ENCODE results near the gene ADD2. TPM values are rescaled to one million over a fixed set of nuclear protein-coding genes. Genes with fewer than 3 reads are reported as not detected.
A peak's percentile ranks its signal among the peaks of the same experiment; 100 is the strongest.

Gene ADD2
- total RNA-seq, 2 donors from 2014 or later: 3.0 to 5.2 TPM

DNA sequence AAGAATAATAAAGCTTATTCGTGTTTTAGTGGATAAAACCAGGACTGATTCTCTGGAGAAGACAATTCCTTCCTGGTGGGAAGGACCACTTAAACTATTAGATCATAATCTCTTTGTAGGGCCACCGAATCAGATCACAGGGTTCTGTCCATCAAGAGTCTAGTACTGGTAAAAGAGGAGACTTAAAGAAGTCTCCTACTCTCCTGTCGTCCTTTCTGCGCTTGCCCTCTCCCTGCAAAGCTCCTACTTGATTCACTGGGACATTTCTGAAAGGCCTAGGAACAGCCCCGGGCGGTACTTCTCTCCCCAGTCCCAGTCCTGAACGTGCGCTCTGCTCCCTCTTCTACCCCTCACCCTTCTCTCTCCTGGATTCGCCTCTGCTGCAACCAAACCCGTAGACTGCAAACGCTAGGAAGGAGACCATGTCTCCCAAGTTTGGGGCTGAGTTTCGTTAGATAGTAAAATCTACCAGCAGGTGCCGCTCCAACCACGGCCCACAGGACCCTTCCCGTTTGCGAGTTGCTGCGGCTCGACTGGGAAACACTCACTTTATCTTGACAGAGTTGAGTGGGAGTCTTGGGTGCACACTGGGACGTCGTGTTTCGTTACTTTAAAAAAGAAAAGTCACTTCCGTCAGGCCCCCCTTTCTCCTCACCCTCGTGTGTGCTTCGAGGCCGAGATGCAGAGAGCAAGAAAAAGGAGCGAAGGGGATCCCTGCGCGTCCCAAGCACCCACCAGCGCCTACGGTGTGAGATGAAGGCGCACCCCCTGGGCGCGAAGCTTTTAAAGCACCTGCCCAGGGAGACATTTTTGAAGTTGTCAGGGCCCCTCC, 21.5 kb upstream of the ADD2 start:
- intact Hi-C loops (cut with DNase I): no loop called here
- peak; percentile 91 for DNase-seq (ENCODE audit: low spot score)

DNA sequence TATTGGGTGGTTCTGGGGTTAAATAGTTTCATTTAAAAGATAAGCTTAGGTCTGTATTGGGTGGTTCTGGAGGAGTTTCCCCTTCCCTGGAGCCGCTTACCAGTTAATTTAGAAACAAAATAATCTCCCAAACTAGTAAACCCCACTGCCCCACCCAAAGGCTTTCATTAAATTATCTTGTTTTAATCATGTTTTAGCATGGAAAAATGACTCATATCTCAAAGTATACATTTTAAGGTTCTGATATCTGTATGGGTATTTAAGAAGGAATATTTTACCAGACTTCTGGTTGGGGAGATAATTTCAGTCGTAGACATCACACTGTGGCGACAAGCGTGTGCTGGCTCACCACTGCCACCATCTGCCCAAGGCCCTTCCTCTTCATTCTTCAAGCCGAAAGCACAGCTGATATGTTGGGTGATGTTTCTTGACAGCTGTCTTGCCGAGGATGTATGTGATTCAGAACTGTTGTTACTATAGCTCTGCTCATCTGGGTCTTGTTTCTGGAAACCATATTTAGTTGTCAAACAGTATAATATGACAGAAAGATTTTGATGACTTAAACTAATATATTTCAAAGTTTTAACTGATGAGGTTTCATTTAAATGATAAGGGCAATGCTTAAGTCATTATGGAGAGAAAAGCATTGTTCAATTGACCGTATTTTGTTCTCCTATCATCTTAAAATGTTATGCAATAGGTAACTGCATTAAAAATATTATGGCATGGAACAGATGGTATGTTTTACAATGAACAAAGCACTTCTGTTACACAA, 17.3 kb upstream of the ADD2 start:
- intact Hi-C loops (cut with DNase I): no loop called here
- no peak for DNase-seq (ENCODE audit: low spot score)

GRCh38 chr2:70784320-70784719, 16.3 kb upstream of the ADD2 start:
- intact Hi-C loops (cut with DNase I): no loop called here
- no peak for DNase-seq (ENCODE audit: low spot score)

- DNase-seq (ENCODE audit: low spot score): no peak
- intact Hi-C loops (cut with DNase I): no loop called here
Measured at GRCh38 chr2:70779911-70780545, 12.0 kb upstream of the ADD2 start.

- intact Hi-C loops (cut with DNase I): no loop called here
- no peak for DNase-seq (ENCODE audit: low spot score)
Measured at GRCh38 chr2:70779491-70779890, 11.5 kb upstream of the ADD2 start.

- intact Hi-C loops (cut with DNase I): no loop called here
- DNase-seq (ENCODE audit: low spot score): no peak
Measured at GRCh38 chr2:70778676-70779075, 10.7 kb upstream of the ADD2 start.

- DNase-seq (ENCODE audit: low spot score): no peak
- intact Hi-C loops (cut with DNase I): no loop called here
Measured at GRCh38 chr2:70777450-70777849, 9.4 kb upstream of the ADD2 start.

DNA sequence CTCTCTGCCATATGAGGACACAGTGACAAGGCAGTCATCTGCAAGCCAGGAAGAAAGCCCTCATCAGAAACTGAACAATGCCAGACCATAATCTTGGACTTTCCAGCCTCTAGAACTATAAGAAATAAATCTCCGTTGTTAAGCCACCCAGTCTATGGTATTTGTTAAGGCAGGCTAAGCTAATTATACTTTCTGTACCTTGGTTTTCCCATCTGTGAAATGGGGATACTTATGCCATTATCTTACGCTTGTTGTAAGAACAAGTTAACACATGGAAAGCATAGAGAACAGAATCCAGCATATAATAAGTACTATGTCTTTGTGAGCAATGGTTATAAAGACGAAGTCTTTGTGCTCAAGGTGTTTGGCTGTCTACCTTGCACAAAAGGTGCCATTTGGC, 8.3 kb upstream of the ADD2 start:
- intact Hi-C loops (cut with DNase I): no loop called here
- no peak for DNase-seq (ENCODE audit: low spot score)

- no peak for DNase-seq (ENCODE audit: low spot score)
- intact Hi-C loops (cut with DNase I): no loop called here
Measured at GRCh38 chr2:70775141-70775540, 7.1 kb upstream of the ADD2 start.

DNA sequence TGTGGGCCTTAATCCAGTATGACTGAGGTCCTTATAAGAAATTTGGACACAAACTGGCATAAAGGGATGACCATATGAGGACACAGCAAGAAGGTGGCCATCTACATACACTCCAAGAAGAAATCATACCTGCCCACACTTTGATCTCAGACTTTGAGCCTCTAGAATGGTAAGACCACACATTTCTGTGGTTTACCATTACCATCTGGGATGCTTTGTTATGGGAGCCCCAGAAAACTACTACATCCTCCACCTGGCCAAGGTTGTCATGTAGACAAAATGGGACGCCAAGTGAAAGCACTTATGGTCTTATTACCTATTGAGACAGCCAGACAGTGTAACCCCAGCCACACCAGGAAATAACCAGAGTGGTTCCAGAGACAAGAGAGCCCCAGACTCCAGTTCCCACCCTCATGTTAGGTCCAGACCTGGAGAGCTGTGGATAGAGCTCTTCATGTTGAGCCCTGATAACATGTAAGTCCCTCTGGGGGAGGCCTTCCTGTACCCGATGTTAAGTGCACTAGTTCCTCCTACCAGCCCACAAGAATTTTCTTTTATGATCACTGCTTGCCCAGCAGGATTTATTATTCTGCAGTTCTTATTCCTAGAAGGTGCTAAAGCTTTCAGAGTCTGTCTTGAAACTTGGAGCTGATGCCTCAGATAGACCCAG, 4.6 kb upstream of the ADD2 start:
- no peak for DNase-seq (ENCODE audit: low spot score)
- intact Hi-C loops (cut with DNase I): no loop called here

GRCh38 chr2:70771446-70771845, 3.4 kb upstream of the ADD2 start:
- intact Hi-C loops (cut with DNase I): no loop called here
- DNase-seq (ENCODE audit: low spot score): no peak

- no peak for DNase-seq (ENCODE audit: low spot score)
- intact Hi-C loops (cut with DNase I): no loop called here
Measured at GRCh38 chr2:70769450-70769849, 1.4 kb upstream of the ADD2 start.

DNA sequence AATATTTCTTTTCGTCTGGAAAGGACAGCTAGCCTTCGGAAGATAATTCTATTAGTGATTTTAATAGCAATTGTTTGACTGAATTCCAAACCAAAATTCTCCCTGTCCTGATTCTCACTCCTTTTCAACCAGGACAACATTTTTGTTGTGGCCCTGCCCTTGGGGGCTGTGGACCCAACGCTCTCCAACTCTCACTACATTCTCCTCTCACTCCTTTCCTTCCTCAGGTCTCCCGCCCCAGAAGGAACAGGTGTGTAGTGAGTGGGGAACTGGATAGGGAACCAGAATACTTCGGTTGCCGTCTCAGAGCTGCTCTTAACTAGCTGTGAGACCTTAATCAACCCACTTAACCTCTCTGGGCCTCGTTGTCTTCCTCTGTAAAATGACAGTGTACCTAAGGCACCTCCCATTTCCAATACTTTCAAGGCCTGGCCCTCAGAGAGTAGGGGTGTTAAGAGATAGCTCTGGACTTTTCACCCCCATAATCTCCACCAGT, 638 bp upstream of the ADD2 start:
- no peak for DNase-seq (ENCODE audit: low spot score)
- intact Hi-C loops (cut with DNase I): no loop called here

- no peak for DNase-seq (ENCODE audit: low spot score)
Measured at GRCh38 chr2:70767079-70767698, 811 bp downstream of the ADD2 start.

GRCh38 chr2:70766357-70767078, 1.5 kb downstream of the ADD2 start:
- intact Hi-C loops (cut with DNase I): no loop called here
- DNase-seq (ENCODE audit: low spot score): no peak

More at GRCh38 chr2:70767079-70767698, 811 bp downstream of the ADD2 start:
- intact Hi-C loops (cut with DNase I): no loop called here

GRCh38 chr2:70765507-70765906, 2.5 kb downstream of the ADD2 start:
- DNase-seq (ENCODE audit: low spot score): no peak
- intact Hi-C loops (cut with DNase I): no loop called here

DNA sequence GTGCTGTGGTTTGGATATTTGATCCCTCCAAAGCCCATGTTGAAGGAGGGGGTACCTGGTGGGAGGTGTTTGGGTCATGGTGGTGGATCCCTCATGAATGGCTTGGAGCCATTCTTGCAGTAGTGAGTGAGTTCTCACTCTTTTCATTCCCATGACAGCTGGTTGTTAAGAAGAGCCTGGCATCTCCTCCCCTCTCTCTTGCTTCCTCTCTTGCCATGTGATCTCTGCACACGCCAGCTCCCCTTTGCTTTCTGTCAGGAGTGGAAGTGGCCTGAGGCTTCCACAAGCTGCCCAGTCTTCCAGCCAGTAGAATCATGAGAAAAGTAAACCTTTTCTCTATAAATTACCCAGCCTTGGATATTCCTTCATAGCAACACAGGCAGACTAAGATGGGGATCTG, 8.6 kb downstream of the ADD2 start:
- intact Hi-C loops (cut with DNase I): no loop called here
- no peak for DNase-seq (ENCODE audit: low spot score)

- intact Hi-C loops (cut with DNase I): no loop called here
- DNase-seq (ENCODE audit: low spot score): no peak
Measured at GRCh38 chr2:70757966-70758365, 10.0 kb downstream of the ADD2 start.

GRCh38 chr2:70757360-70757759, 10.6 kb downstream of the ADD2 start:
- intact Hi-C loops (cut with DNase I): no loop called here
- DNase-seq (ENCODE audit: low spot score): no peak

All from posterior vena cava (tissue), 2 donors.